Panc1 (cell line): ENCODE measurements around the gene CD300LF. TPM values are rescaled to one million over a fixed set of nuclear protein-coding genes. Genes with fewer than 3 reads are reported as not detected.

Source experiments
- ATAC-seq: fragments of 200-7000 bp; cut with Tn5 transposase; 2 replicates; pipeline ENCODE4 v1.9.1; 2020; ENCODE audit warnings: mild to moderate bottlenecking, moderate library complexity
- BruUV-seq: library from RNA; stranded (reverse); fragments of 400-500 nt; replicated peaks from 2 replicates; lab custom pipeline; 2021; lab: Mats Ljungman, UMichigan
- CTCF ChIA-PET: fragments of 300-600 bp; sonication (Branson Sonifier 250); formaldehyde crosslinking; loops from one replicate; lab custom pipeline; 2022; ENCODE audit warnings: antibody characterized with exemption; lab: Charles Lee
- POLR2A ChIA-PET: fragments of 300-600 bp; sonication (Branson Sonifier 250); formaldehyde crosslinking; loops from one replicate; lab custom pipeline; 2022; ENCODE audit warnings: antibody characterized with exemption; lab: Charles Lee
- DNase-seq: peaks from one replicate; pipeline ENCODE4 v3.0.0-alpha.2; 2010; ENCODE audit warnings: low read depth, low spot score
- H3K27ac ChIP-seq: 2 replicates; pipeline ENCODE4 v1.5.1; 2011; ENCODE audit warnings: mild to moderate bottlenecking, low read length, inconsistent platforms
- H3K27me3 ChIP-seq: fragments of 200-500 bp; sonication (Bioruptor generic); 2 replicates; pipeline ENCODE4 v1.6.0; 2014; ENCODE audit warnings: low read length, inconsistent platforms; ENCODE audit not compliant: control insufficient read depth, insufficient read depth
- H3K36me3 ChIP-seq: fragments of 200-500 bp; sonication (Bioruptor generic); 2 replicates; pipeline ENCODE4 v1.5.1; 2014; ENCODE audit warnings: inconsistent platforms, mild to moderate bottlenecking, low read length, moderate library complexity; ENCODE audit not compliant: control insufficient read depth, insufficient read depth
- H3K4me1 ChIP-seq: 2 replicates; pipeline ENCODE4 v1.5.1; 2011; ENCODE audit warnings: inconsistent platforms, mild to moderate bottlenecking, low read length, moderate library complexity; ENCODE audit not compliant: control insufficient read depth, insufficient read depth
- H3K4me3 ChIP-seq, 2 experiments: 2 replicates each; pipeline ENCODE4 v1.5.1; 2011 to 2012; ENCODE audit warnings: low read depth in 2 of 2, low read length in 2 of 2, mild to moderate bottlenecking in 2 of 2, inconsistent platforms in 1 of 2, moderate library complexity in 1 of 2
- H3K9me3 ChIP-seq: fragments of 200-500 bp; sonication (Bioruptor generic); 2 replicates; pipeline ENCODE4 v1.5.1; 2014; ENCODE audit warnings: low read depth, mild to moderate bottlenecking, inconsistent platforms, low read length, moderate library complexity; ENCODE audit not compliant: control insufficient read depth, insufficient read depth
- POLR2AphosphoS5 ChIP-seq: IDR thresholded peaks from 2 replicates; pipeline ENCODE4 v1.6.1; 2012; ENCODE audit warnings: mild to moderate bottlenecking, low read depth, low read length, moderate library complexity
- SIN3A ChIP-seq: IDR thresholded peaks from 2 replicates; pipeline ENCODE4 v1.6.1; 2012; ENCODE audit warnings: low read depth, mild to moderate bottlenecking, low read length, moderate library complexity, borderline replicate concordance; ENCODE audit not compliant: insufficient read depth
- TCF7L2 ChIP-seq: IDR thresholded peaks from 2 replicates; pipeline ENCODE4 v1.6.1; 2011; ENCODE audit warnings: mild to moderate bottlenecking, low read depth, low read length, inconsistent platforms
- in situ Hi-C: cut with HindIII; loops from 2 replicates; pipeline ENCODE4 v1.10.0; 2016; ENCODE audit warnings: low sequenced_read_pairs, low pct_unique_long_range_greater_than_20kb
- intact Hi-C: fragments of 100-400 bp; cut with micrococcal nuclease; formaldehyde crosslinking; loops from one replicate; pipeline ENCODE4 v1.10.0; 2022; ENCODE audit not compliant: unreplicated experiment
- total RNA-seq: library from RNA; stranded (reverse); gene quantifications from one replicate; pipeline ENCODE4 v1.2.1, GENCODE V29; 2021; ENCODE audit not compliant: unreplicated experiment
- TF ChIP-seq, protein P1 (sequence below): fragments of 450-650 bp; IDR thresholded peaks from 2 replicates; pipeline ENCODE4 v1.5.1; 2017; ENCODE audit warnings: mild to moderate bottlenecking
- TF ChIP-seq, protein P2 (sequence below), 2 experiments: IDR thresholded peaks; 2 replicates each; pipeline ENCODE4 v1.6.1; 2011 to 2012; ENCODE audit warnings: low read depth in 2 of 2, control low read depth in 1 of 2, low read length in 1 of 2, mild to moderate bottlenecking in 1 of 2, moderate library complexity in 1 of 2; ENCODE audit not compliant: insufficient read depth in 1 of 2

Gene CD300LF
- total RNA-seq, 1 experiment from 2014 or later, result not detected

DNA sequence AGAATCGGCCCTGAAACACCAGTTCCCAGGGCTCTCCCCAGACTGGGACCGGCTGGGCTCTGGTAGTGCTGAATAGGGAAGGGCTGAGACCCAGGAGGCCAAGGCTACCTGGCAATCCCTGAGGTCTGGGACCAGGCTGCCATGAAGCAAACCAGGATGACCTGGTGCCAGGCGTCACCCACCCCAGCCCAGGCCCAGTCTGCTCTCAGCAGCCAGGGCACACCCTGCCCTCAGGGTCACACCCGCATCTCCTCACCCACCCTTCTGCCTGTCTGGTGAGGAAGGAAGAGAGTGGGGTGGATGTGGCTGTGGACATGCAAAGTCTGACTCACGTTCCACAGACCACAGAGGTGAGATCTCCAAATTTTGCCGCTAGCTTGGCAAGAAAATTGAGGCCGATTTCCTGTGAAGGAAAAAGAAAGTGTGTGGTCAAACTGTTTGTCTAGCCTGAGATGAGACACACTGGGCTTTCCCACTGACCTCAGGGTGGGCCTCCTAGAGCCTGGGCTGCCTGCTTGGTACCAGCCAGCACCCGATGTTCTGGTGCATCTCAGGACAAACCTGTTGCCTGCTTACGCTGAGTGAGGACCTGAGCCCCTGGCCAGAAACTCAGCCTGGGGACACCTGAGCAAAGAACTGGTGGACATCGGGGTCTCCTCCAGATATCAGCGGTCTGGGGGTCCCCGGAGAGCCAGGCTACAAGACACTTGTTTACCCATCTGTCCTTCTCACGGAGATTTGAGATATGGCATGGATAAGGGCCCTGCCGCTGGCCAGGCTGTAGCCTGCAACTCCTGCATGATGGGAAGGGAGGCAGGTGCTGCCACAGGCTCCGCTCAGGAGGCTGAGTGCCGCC, 18.0 kb upstream of the CD300LF start:
- in situ Hi-C loops, result no loop called here
- intact Hi-C loops, result no loop called here
- Histone ChIP-seq H3K4me1 (no peaks in the 10 kb centered on the region), H3K27ac (no peak overlapping the region), H3K36me3 (no peaks in the 10 kb centered on the region), H3K27me3 (no peaks in the 10 kb centered on the region), H3K4me3 (no peak overlapping the region), H3K9me3 (no peaks in the 10 kb centered on the region)
- DNase-seq, result no peak
- no TSS peak for BruUV-seq
- ChIA-PET CTCF (no interaction called here), POLR2A (no interaction called here)
- no peak for TF ChIP-seq TCF7L2
- ATAC-seq, result no peak

DNA sequence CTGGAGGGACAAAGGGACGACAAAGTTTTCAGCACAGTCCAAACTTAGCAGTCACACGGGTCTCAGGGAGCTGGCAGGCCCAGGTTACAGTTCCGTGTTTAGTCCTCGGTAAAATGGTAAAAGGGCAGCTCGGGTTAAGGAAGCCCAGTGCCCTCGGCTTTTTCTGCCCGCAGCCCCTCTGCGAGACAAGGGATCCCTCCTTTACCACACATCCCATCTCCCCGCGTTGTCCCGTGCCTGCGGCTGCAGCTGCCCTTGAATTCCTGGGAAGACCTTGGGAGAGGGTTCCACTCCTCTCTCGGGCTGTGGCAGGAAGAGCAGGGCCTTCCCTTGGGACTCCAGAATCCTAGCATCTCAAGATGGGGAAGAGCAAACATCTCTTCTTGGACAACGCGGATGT, 17.1 kb upstream of the CD300LF start:
- POLR2A ChIA-PET, result no interaction called here
- ATAC-seq, result no peak
- in situ Hi-C loops (no loop called here), intact Hi-C loops (no loop called here)
- BruUV-seq, result no TSS peak
- Histone ChIP-seq H3K9me3 (no peaks in the 10 kb centered on the region), H3K4me3 (no peak overlapping the region), H3K36me3 (no peaks in the 10 kb centered on the region), H3K27me3 (no peaks in the 10 kb centered on the region), H3K27ac (no peak overlapping the region), H3K4me1 (no peaks in the 10 kb centered on the region)
- CTCF ChIA-PET, result no interaction called here
- no peak for DNase-seq
- TF ChIP-seq POLR2AphosphoS5 (no peak), SIN3A (no peak), TCF7L2 (no peak)
- TF ChIP-seq, protein P1, sequence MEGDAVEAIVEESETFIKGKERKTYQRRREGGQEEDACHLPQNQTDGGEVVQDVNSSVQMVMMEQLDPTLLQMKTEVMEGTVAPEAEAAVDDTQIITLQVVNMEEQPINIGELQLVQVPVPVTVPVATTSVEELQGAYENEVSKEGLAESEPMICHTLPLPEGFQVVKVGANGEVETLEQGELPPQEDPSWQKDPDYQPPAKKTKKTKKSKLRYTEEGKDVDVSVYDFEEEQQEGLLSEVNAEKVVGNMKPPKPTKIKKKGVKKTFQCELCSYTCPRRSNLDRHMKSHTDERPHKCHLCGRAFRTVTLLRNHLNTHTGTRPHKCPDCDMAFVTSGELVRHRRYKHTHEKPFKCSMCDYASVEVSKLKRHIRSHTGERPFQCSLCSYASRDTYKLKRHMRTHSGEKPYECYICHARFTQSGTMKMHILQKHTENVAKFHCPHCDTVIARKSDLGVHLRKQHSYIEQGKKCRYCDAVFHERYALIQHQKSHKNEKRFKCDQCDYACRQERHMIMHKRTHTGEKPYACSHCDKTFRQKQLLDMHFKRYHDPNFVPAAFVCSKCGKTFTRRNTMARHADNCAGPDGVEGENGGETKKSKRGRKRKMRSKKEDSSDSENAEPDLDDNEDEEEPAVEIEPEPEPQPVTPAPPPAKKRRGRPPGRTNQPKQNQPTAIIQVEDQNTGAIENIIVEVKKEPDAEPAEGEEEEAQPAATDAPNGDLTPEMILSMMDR, result no peak
- TF ChIP-seq, protein P2, sequence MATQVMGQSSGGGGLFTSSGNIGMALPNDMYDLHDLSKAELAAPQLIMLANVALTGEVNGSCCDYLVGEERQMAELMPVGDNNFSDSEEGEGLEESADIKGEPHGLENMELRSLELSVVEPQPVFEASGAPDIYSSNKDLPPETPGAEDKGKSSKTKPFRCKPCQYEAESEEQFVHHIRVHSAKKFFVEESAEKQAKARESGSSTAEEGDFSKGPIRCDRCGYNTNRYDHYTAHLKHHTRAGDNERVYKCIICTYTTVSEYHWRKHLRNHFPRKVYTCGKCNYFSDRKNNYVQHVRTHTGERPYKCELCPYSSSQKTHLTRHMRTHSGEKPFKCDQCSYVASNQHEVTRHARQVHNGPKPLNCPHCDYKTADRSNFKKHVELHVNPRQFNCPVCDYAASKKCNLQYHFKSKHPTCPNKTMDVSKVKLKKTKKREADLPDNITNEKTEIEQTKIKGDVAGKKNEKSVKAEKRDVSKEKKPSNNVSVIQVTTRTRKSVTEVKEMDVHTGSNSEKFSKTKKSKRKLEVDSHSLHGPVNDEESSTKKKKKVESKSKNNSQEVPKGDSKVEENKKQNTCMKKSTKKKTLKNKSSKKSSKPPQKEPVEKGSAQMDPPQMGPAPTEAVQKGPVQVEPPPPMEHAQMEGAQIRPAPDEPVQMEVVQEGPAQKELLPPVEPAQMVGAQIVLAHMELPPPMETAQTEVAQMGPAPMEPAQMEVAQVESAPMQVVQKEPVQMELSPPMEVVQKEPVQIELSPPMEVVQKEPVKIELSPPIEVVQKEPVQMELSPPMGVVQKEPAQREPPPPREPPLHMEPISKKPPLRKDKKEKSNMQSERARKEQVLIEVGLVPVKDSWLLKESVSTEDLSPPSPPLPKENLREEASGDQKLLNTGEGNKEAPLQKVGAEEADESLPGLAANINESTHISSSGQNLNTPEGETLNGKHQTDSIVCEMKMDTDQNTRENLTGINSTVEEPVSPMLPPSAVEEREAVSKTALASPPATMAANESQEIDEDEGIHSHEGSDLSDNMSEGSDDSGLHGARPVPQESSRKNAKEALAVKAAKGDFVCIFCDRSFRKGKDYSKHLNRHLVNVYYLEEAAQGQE (IDR thresholded peaks at IDR 0.05; ENCODE audit: insufficient read depth in 1 of 2, low read depth in 2 of 2, low read length in 1 of 2), result no peak

DNA sequence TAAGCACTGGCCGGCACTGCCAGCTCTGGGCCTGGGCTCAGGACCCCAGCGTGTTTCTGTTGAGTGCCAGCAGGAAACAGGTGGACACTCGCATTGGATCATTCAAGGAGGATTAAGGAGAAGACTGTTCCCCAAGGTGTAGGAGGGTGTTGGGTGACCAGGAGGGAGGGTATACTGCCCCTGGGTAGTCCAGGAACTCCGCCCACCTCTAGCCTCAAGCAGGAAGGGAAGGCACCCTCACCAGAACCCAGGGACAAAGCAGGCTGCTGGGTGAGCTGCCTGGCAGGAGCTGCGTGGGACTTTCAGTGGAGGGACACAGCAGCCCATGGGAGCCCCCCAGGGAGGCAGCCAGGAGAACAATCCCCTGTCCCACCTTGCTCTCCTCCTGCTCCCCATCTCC, 16.6 kb upstream of the CD300LF start:
- TF ChIP-seq TCF7L2, result no peak
- TF ChIP-seq, protein P1, result no peak
- TF ChIP-seq POLR2AphosphoS5, result no peak
- TF ChIP-seq SIN3A, result no peak
- TF ChIP-seq, protein P2 (IDR thresholded peaks at IDR 0.05; ENCODE audit: insufficient read depth in 1 of 2, low read depth in 2 of 2, low read length in 1 of 2), result no peak
- DNase-seq (no peak), ATAC-seq (no peak)
- H3K27me3 ChIP-seq, result no peaks in the 10 kb centered on the region
- CTCF ChIA-PET, result no interaction called here
- no peak overlapping the region for H3K27ac ChIP-seq
- no peaks in the 10 kb centered on the region for H3K9me3 ChIP-seq
- no peaks in the 10 kb centered on the region for H3K4me1 ChIP-seq
- BruUV-seq, result no TSS peak
- no peak overlapping the region for H3K4me3 ChIP-seq
- POLR2A ChIA-PET, result no interaction called here
- intact Hi-C loops (no loop called here), in situ Hi-C loops (no loop called here)
- no peaks in the 10 kb centered on the region for H3K36me3 ChIP-seq
